H9 (cell line): Measurements from ENCODE around the gene RAX2. TPM values are rescaled to one million over a fixed set of nuclear protein-coding genes. Genes with fewer than 3 reads are reported as not detected.
A peak's percentile ranks its signal among the peaks of the same experiment; 100 is the strongest.

Experiments used
- DNase-seq: peaks from one replicate; pipeline ENCODE4 v3.0.0-alpha.2; 2017
- H2AFZ ChIP-seq: one replicate; pipeline ENCODE4 v1.6.1; 2013; ENCODE audit warnings: mild to moderate bottlenecking, low read length, control low read depth, moderate library complexity
- H2AK5ac ChIP-seq: 2 replicates; pipeline ENCODE4 v1.6.1; 2013; ENCODE audit warnings: low read length, control low read depth, mixed read lengths; ENCODE audit not compliant: insufficient read length
- H2BK120ac ChIP-seq: one replicate; pipeline ENCODE4 v1.6.1; 2013; ENCODE audit warnings: low read depth, mild to moderate bottlenecking, low read length, control low read depth, inconsistent platforms; ENCODE audit not compliant: poor library complexity, severe bottlenecking
- H2BK12ac ChIP-seq: 2 replicates; pipeline ENCODE4 v1.6.1; 2013; ENCODE audit warnings: low read length, control low read depth, mixed read lengths, low read depth; ENCODE audit not compliant: insufficient read length
- H2BK15ac ChIP-seq: 2 replicates; pipeline ENCODE4 v1.6.1; 2013; ENCODE audit warnings: low read depth, low read length, control low read depth
- H2BK20ac ChIP-seq: one replicate; pipeline ENCODE4 v1.6.1; 2013; ENCODE audit warnings: low read depth, mild to moderate bottlenecking, low read length, control low read depth, inconsistent platforms; ENCODE audit not compliant: poor library complexity, severe bottlenecking
- H2BK5ac ChIP-seq: 2 replicates; pipeline ENCODE4 v1.6.1; 2013; ENCODE audit warnings: low read length, control low read depth, mixed read lengths; ENCODE audit not compliant: insufficient read length
- H3K14ac ChIP-seq: 2 replicates; pipeline ENCODE4 v1.6.1; 2013; ENCODE audit warnings: low read length, control low read depth; ENCODE audit not compliant: insufficient read depth
- H3K18ac ChIP-seq: 2 replicates; pipeline ENCODE4 v1.6.1; 2013; ENCODE audit warnings: low read depth, mild to moderate bottlenecking, mixed read lengths, low read length, control low read depth; ENCODE audit not compliant: insufficient read length
- H3K23ac ChIP-seq: 2 replicates; pipeline ENCODE4 v1.6.1; 2013; ENCODE audit warnings: low read length, control low read depth, mixed read lengths, low read depth; ENCODE audit not compliant: insufficient read length
- H3K23me2 ChIP-seq: 2 replicates; pipeline ENCODE4 v1.6.1; 2013; ENCODE audit warnings: low read depth, mild to moderate bottlenecking, mixed read lengths, low read length, control low read depth; ENCODE audit not compliant: insufficient read length, poor library complexity, severe bottlenecking
- H3K27ac ChIP-seq: 2 replicates; pipeline ENCODE4 v1.5.1; 2013; ENCODE audit warnings: low read length, control low read depth, mixed read lengths, low read depth; ENCODE audit not compliant: insufficient read length
- H3K27me3 ChIP-seq: 2 replicates; pipeline ENCODE4 v1.6.1; 2013; ENCODE audit warnings: low read length, control low read depth, inconsistent platforms; ENCODE audit not compliant: insufficient read depth
- H3K4ac ChIP-seq: 2 replicates; pipeline ENCODE4 v1.6.1; 2013; ENCODE audit warnings: low read depth, mild to moderate bottlenecking, control low read depth, inconsistent platforms, low read length, moderate library complexity
- H3K4me1 ChIP-seq: 2 replicates; pipeline ENCODE4 v1.6.1; 2013; ENCODE audit warnings: low read length, control low read depth, inconsistent platforms; ENCODE audit not compliant: insufficient read depth
- H3K4me2 ChIP-seq: 2 replicates; pipeline ENCODE4 v1.6.1; 2013; ENCODE audit warnings: low read length, control low read depth, mixed read lengths; ENCODE audit not compliant: insufficient read length, insufficient read depth
- H3K56ac ChIP-seq: 2 replicates; pipeline ENCODE4 v1.6.1; 2013; ENCODE audit warnings: low read depth, mild to moderate bottlenecking, mixed read lengths, low read length, control low read depth; ENCODE audit not compliant: insufficient read length
- H3K79me1 ChIP-seq: 2 replicates; pipeline ENCODE4 v1.6.1; 2013; ENCODE audit warnings: low read depth, mild to moderate bottlenecking, moderate library complexity, low read length, control low read depth, inconsistent platforms; ENCODE audit not compliant: insufficient read depth, poor library complexity, severe bottlenecking
- H3K79me2 ChIP-seq: 2 replicates; pipeline ENCODE4 v1.6.1; 2013; ENCODE audit warnings: low read length, control low read depth, inconsistent platforms; ENCODE audit not compliant: insufficient read depth
- H3K9ac ChIP-seq: 2 replicates; pipeline ENCODE4 v1.6.1; 2013; ENCODE audit warnings: low read length, control low read depth, mixed read lengths; ENCODE audit not compliant: insufficient read length; ENCODE audit errors: extremely low read depth
- H3K9me3 ChIP-seq: one replicate; pipeline ENCODE4 v1.6.1; 2013; ENCODE audit warnings: low read depth, low read length, inconsistent platforms; ENCODE audit not compliant: control insufficient read depth
- H3T11ph ChIP-seq: one replicate; pipeline ENCODE4 v1.6.1; 2013; ENCODE audit warnings: mild to moderate bottlenecking, low read length, control low read depth, inconsistent platforms
- H4K20me1 ChIP-seq: one replicate; pipeline ENCODE4 v1.6.1; 2013; ENCODE audit not compliant: control insufficient read depth, insufficient read length, insufficient read depth
- H4K5ac ChIP-seq: 2 replicates; pipeline ENCODE4 v1.6.1; 2013; ENCODE audit warnings: low read depth, mild to moderate bottlenecking, mixed read lengths, low read length, control low read depth; ENCODE audit not compliant: insufficient read length
- H4K8ac ChIP-seq: replicated peaks from 2 replicates; pipeline ENCODE4 v1.6.1; 2013; ENCODE audit warnings: low read length, control low read depth, mixed read lengths, low read depth; ENCODE audit not compliant: insufficient read length
- H4K91ac ChIP-seq: 2 replicates; pipeline ENCODE4 v1.6.1; 2013; ENCODE audit warnings: low read depth, mild to moderate bottlenecking, moderate library complexity, mixed read lengths, low read length, control low read depth; ENCODE audit not compliant: insufficient read length
- H3K27ac Mint-ChIP-seq, 3 experiments: 2 replicates in 2 of 3; 3 replicates in 1 of 3; pipeline ENCODE4 v1.8.0; 2020 to 2021; ENCODE audit warnings: mixed read lengths in 3 of 3, mild to moderate bottlenecking in 1 of 3, moderate library complexity in 1 of 3
- H3K27me3 Mint-ChIP-seq: 2 replicates; pipeline ENCODE4 v1.8.0; 2021; ENCODE audit warnings: low read depth, mild to moderate bottlenecking, moderate library complexity, mixed read lengths
- H3K36me3 Mint-ChIP-seq, 3 experiments: 2 replicates in 2 of 3; 3 replicates in 1 of 3; pipeline ENCODE4 v1.8.0; 2020 to 2021; ENCODE audit warnings: low read depth in 3 of 3, mixed read lengths in 3 of 3; ENCODE audit not compliant: insufficient read depth in 1 of 3
- H3K4me1 Mint-ChIP-seq, 2 experiments: 2 replicates each; pipeline ENCODE4 v1.8.0; 2020; ENCODE audit warnings: mixed read lengths in 2 of 2
- H3K4me3 Mint-ChIP-seq, 2 experiments: 2 replicates in 1 of 2; 3 replicates in 1 of 2; pipeline ENCODE4 v1.8.0; 2020 to 2021; ENCODE audit warnings: mild to moderate bottlenecking in 2 of 2, mixed read lengths in 2 of 2, moderate library complexity in 1 of 2
- H3K9me3 Mint-ChIP-seq, 2 experiments: 2 replicates in 1 of 2; 3 replicates in 1 of 2; pipeline ENCODE4 v1.8.0; 2020; ENCODE audit warnings: mild to moderate bottlenecking in 2 of 2, mixed read lengths in 2 of 2, moderate library complexity in 1 of 2
- CTCF ChIP-seq: fragments of 200-600 bp; sonication (generic); conservative IDR thresholded peaks from 3 replicates; pipeline ENCODE4 v1.8.0; 2021; ENCODE audit warnings: antibody characterized with exemption, mild to moderate bottlenecking
- WGBS: extraction: QIAGEN DNeasy Blood & Tissue Kit; methylation state at CpG from one replicate; pipeline ENCODE4 v1.1.7; 2013; ENCODE audit warnings: missing lambda C conversion rate, low lambda C conversion rate, mixed read lengths; ENCODE audit not compliant: insufficient read length; ENCODE audit errors: extremely low coverage; 5-methylcytosine and 5-hydroxymethylcytosine counted together
- total RNA-seq: library from RNA; stranded (reverse); gene quantifications from 2 replicates; pipeline ENCODE4 v1.2.1, GENCODE V29; 2021

The RAX2 gene
- total RNA-seq, 1 experiment from 2014 or later, result not detected

GRCh38 chr19:3814648-3815047, 42.6 kb upstream of the RAX2 start:
- H3K18ac ChIP-seq, result no peak overlapping the region
- no peak overlapping the region for H3K4me2 ChIP-seq
- no peak overlapping the region for H2AFZ ChIP-seq
- TF ChIP-seq CTCF, result no peak
- DNase-seq, result no peak
- no peaks in the 10 kb centered on the region for H3K4me1 ChIP-seq
- H3K9me3 ChIP-seq, result no peaks in the 10 kb centered on the region
- no peaks in the 10 kb centered on the region for H3K79me2 ChIP-seq
- H2BK5ac ChIP-seq, result no peak overlapping the region
- H2AK5ac ChIP-seq, result no peak overlapping the region
- Mint-ChIP-seq H3K36me3 (no peaks in the 10 kb centered on the region), H3K27ac (peak overlapping the region in 1 of 3 experiments; percentile 65; a peak in 1 of 7 replicates), H3K4me1 (no peaks in the 10 kb centered on the region), H3K9me3 (no peaks in the 10 kb centered on the region), H3K27me3 (no peaks in the 10 kb centered on the region), H3K4me3 (no peak overlapping the region)
- H2BK120ac ChIP-seq, result no peak overlapping the region
- no peaks in the 10 kb centered on the region for H3K79me1 ChIP-seq
- H3T11ph ChIP-seq, result no peak overlapping the region
- H2BK20ac ChIP-seq, result no peak overlapping the region
- no peak overlapping the region for H3K27ac ChIP-seq
- no peak overlapping the region for H3K56ac ChIP-seq
- WGBS, result no CpG with 5 or more reads among the region's 4 CpGs
- no peaks in the 10 kb centered on the region for H3K27me3 ChIP-seq
- no peak overlapping the region for H4K91ac ChIP-seq
- no peak overlapping the region for H4K5ac ChIP-seq
- no peak overlapping the region for H3K14ac ChIP-seq
- H3K9ac ChIP-seq, result no peak overlapping the region
- H4K20me1 ChIP-seq, result peaks cover 2% of the 10 kb centered on the region
- H4K8ac ChIP-seq, result no peak overlapping the region
- H3K23me2 ChIP-seq, result no peaks in the 10 kb centered on the region
- H3K23ac ChIP-seq, result no peak overlapping the region
- no peak overlapping the region for H2BK12ac ChIP-seq
- no peak overlapping the region for H2BK15ac ChIP-seq
- no peak overlapping the region for H3K4ac ChIP-seq
